ENCODE data around the gene POGZ. TPM values are rescaled to one million over a fixed set of nuclear protein-coding genes. Genes with fewer than 3 reads are reported as not detected.

POGZ gene
- total and polyA plus RNA-seq, 7 experiments from 2014 or later, result 7.4 to 143 (median 111) TPM

- POLR2A ChIA-PET, result interaction anchor here (1.3 kb wide), 1 partner anchor 9 kb away, joined by 8 read pairs; the partner anchor contains the start of gene RFX5
- no peaks in the 10 kb centered on the region for H3K4me1 Mint-ChIP-seq
- H3K9me3 Mint-ChIP-seq, result peaks cover 0 to 16% (median 4%) of the 10 kb centered on the region in 11 donors
- H3K4me1 ChIP-seq (ENCODE audit: control insufficient read depth in 2 of 2, insufficient read depth in 2 of 2, low read length in 2 of 2), result no peaks in the 10 kb centered on the region
- H3K4me3 Mint-ChIP-seq, result no peak overlapping the region
- H3K36me3 ChIP-seq (ENCODE audit: control insufficient read depth in 2 of 3, insufficient read depth in 3 of 3, low read length in 3 of 3), result no peaks in the 10 kb centered on the region
- CTCF ChIA-PET, result interaction anchor here (1.6 kb wide), 1 partner anchor 16 kb away, joined by 5 read pairs; no protein-coding TSS in a partner anchor
- no peak overlapping the region for H3K27ac ChIP-seq (ENCODE audit: low read depth, low read length)
- H3K9me3 ChIP-seq (ENCODE audit: control insufficient read depth in 2 of 3, low read length in 3 of 3), result no peaks in the 10 kb centered on the region
- DNase-seq (no peak), ATAC-seq (no peak)
- H3K27me3 ChIP-seq (ENCODE audit: control insufficient read depth in 2 of 2, insufficient read depth in 2 of 2, low read length in 2 of 2), result no peaks in the 10 kb centered on the region
- no peak overlapping the region for H3K27ac Mint-ChIP-seq
- peaks cover 0 to 10% (median 0%) of the 10 kb centered on the region in 5 donors for H3K27me3 Mint-ChIP-seq
- H3K4me3 ChIP-seq (ENCODE audit: low read length), result no peak overlapping the region
- peaks cover under 1 to 7% (median 5%) of the 10 kb centered on the region in 5 donors for H3K36me3 Mint-ChIP-seq
- intact Hi-C loops (cut with micrococcal nuclease), result no loop called here
Measured at GRCh38 chr1:151356696-151357095, 102.6 kb downstream of the POGZ start.

Other genes with a start within 250 kb of the POGZ start
- gene PSMD4, start 204.8 kb downstream of the POGZ start, total RNA-seq, result 100 to 1,000 TPM in 3 of 5 experiments, 10 to 100 TPM in 2; 72.0 to 193 (median 126) TPM
- gene PSMD4, start 204.8 kb downstream of the POGZ start, polyA plus RNA-seq, result 100 to 1,000 TPM; 239 to 258 TPM
- 10 to 100 TPM; 30.4 to 38.1 (median 32.3) TPM for gene ZNF687, start 177.2 kb downstream of the POGZ start, total RNA-seq
- 1 to 10 TPM; 1.1 to 1.5 TPM for gene ZNF687, start 177.2 kb downstream of the POGZ start, polyA plus RNA-seq
- gene PI4KB, start 132.1 kb downstream of the POGZ start, total RNA-seq, result 10 to 100 TPM; 64.0 to 91.9 (median 76.3) TPM
- gene PI4KB, start 132.1 kb downstream of the POGZ start, polyA plus RNA-seq, result 10 to 100 TPM; 48.5 to 76.7 TPM
- 10 to 100 TPM; 62.6 to 89.3 (median 82.2) TPM for gene RFX5, start 112.2 kb downstream of the POGZ start, total RNA-seq
- 10 to 100 TPM; 26.6 to 29.6 TPM for gene RFX5, start 112.2 kb downstream of the POGZ start, polyA plus RNA-seq
- not detected for gene SELENBP1, start 86.8 kb downstream of the POGZ start, total RNA-seq
- gene SELENBP1, start 86.8 kb downstream of the POGZ start, polyA plus RNA-seq, result not detected
- gene PSMB4, start 59.9 kb downstream of the POGZ start, total RNA-seq, result 100 to 1,000 TPM; 190 to 339 (median 267) TPM
- 10 to 100 TPM; 54.5 to 60.8 TPM for gene PSMB4, start 59.9 kb downstream of the POGZ start, polyA plus RNA-seq
- gene CGN, start 51.9 kb upstream of the POGZ start, total RNA-seq, result 1 to 10 TPM in 2 of 5 experiments, under 1 TPM in 2, not detected in 1; 0.29 to 2.4 (median 1.3) TPM
- gene CGN, start 51.9 kb upstream of the POGZ start, polyA plus RNA-seq, result under 1 TPM in 1 of 2 donors, not detected in 1; 0.25 TPM
- 1 to 10 TPM in 4 of 5 experiments, under 1 TPM in 1; 0.92 to 4.8 (median 3.4) TPM for gene TUFT1, start 80.8 kb upstream of the POGZ start, total RNA-seq
- gene TUFT1, start 80.8 kb upstream of the POGZ start, polyA plus RNA-seq, result 1 to 10 TPM; 2.2 to 3.1 TPM
- gene SNX27, start 152.6 kb upstream of the POGZ start, total RNA-seq, result 10 to 100 TPM; 25.5 to 42.1 (median 41.0) TPM
- gene SNX27, start 152.6 kb upstream of the POGZ start, polyA plus RNA-seq, result 10 to 100 TPM; 11.7 to 14.7 TPM

Data from naive thymus-derived CD4-positive, alpha-beta T cell (primary cell).